K562 (cell line): ENCODE results near the gene YAF2. TPM values are rescaled to one million over a fixed set of nuclear protein-coding genes. Genes with fewer than 3 reads are reported as not detected.

ENCODE experiments used
- ATAC-seq: fragments of 200-7000 bp; cut with Tn5 transposase; 3 replicates; pipeline ENCODE4 v1.9.1; 2020; ENCODE audit warnings: moderate library complexity
- BruUV-seq: library from RNA; stranded (reverse); fragments of 400-500 nt; replicated peaks from 2 replicates; lab custom pipeline; 2021; lab: Mats Ljungman, UMichigan
- CTCF ChIA-PET: fragments of 300-600 bp; formaldehyde crosslinking; extraction: SDS; loops from one replicate; lab custom pipeline; 2021; ENCODE audit warnings: low intra/inter-chr PET ratio; lab: Yijun Ruan, JAX
- POLR2A ChIA-PET: fragments of 300-600, 350-650 bp; sonication (Branson Sonifier 250); formaldehyde crosslinking; extraction: SDS; loops from one replicate; lab custom pipeline; 2021; ENCODE audit warnings: antibody characterized with exemption, inconsistent platforms; lab: Yijun Ruan, JAX
- DNase-seq, 4 experiments: peaks; one replicate each; pipeline versions ENCODE4 v3.0.0 to v3.0.0-alpha.2; 2011 to 2018; ENCODE audit warnings: low spot score in 3 of 4, mixed read lengths in 3 of 4; ENCODE audit errors: extremely low read depth in 1 of 4
- FAIRE-seq: peaks from 2 replicates; lab custom pipeline; 2011; peaks lifted over from hg19 to GRCh38; lab: Jason Lieb, UNC
- H2AFZ ChIP-seq: 2 replicates; pipeline ENCODE4 v1.6.0; 2011; ENCODE audit warnings: low read depth, low read length, control low read depth, inconsistent platforms
- H3K27ac ChIP-seq: fragments of 200-600 bp; 3 replicates; pipeline ENCODE4 v1.8.0; 2011; ENCODE audit warnings: low read depth, mild to moderate bottlenecking, control low read depth, inconsistent platforms, low read length, moderate library complexity, mixed read lengths; ENCODE audit errors: extremely low read depth
- H3K27me3 ChIP-seq, 2 experiments: fragments of 300-600 bp in 1 of 2; 2 replicates in 1 of 2; 3 replicates in 1 of 2; pipeline versions ENCODE4 v1.6.0 to v1.8.0; 2011; ENCODE audit warnings: inconsistent platforms in 2 of 2, low read length in 2 of 2, mild to moderate bottlenecking in 1 of 2, mixed read lengths in 1 of 2, moderate library complexity in 1 of 2; ENCODE audit not compliant: control insufficient read depth in 2 of 2, insufficient read depth in 2 of 2
- H3K36me3 ChIP-seq: fragments of 300-600 bp; 3 replicates; pipeline ENCODE4 v1.8.0; 2011; ENCODE audit warnings: mild to moderate bottlenecking, low read length, inconsistent platforms; ENCODE audit not compliant: control insufficient read depth, insufficient read depth
- H3K4me1 ChIP-seq, 2 experiments: fragments of 200-600 bp in 1 of 2; replicated peaks in 1 of 2; 2 replicates in 1 of 2; 3 replicates in 1 of 2; pipeline versions ENCODE4 v1.5.1 to v1.8.0; 2011; ENCODE audit warnings: inconsistent platforms in 2 of 2, low read length in 2 of 2, mild to moderate bottlenecking in 1 of 2, mixed read lengths in 1 of 2, moderate library complexity in 1 of 2; ENCODE audit not compliant: control insufficient read depth in 2 of 2, insufficient read depth in 2 of 2
- H3K4me2 ChIP-seq: 2 replicates; pipeline ENCODE4 v1.6.1; 2011; ENCODE audit warnings: low read length, control low read depth, inconsistent platforms, mixed read lengths; ENCODE audit not compliant: insufficient read depth
- H3K4me3 ChIP-seq: fragments of 200-600 bp; sonication (generic), shearing (Covaris generic); 2 replicates; pipeline ENCODE4 v1.5.1; 2016; ENCODE audit warnings: control low read depth, inconsistent platforms
- H3K79me2 ChIP-seq: fragments of 200-600 bp; 3 replicates; pipeline ENCODE4 v1.8.0; 2011; ENCODE audit warnings: low read length, inconsistent platforms; ENCODE audit not compliant: control insufficient read depth, insufficient read depth
- H3K9ac ChIP-seq, 2 experiments: 2 replicates each; pipeline versions ENCODE4 v1.6.0 to v1.6.1; 2011; ENCODE audit warnings: low read depth in 2 of 2, low read length in 2 of 2, control low read depth in 1 of 2, inconsistent platforms in 1 of 2, mild to moderate bottlenecking in 1 of 2, mixed read lengths in 1 of 2; ENCODE audit not compliant: insufficient read depth in 1 of 2
- H3K9me1 ChIP-seq: one replicate; pipeline ENCODE4 v1.6.0; 2011; ENCODE audit warnings: inconsistent platforms, mild to moderate bottlenecking, low read length, moderate library complexity; ENCODE audit not compliant: control insufficient read depth, insufficient read depth
- H3K9me3 ChIP-seq: replicated peaks from 2 replicates; pipeline ENCODE4 v1.5.1; 2011; ENCODE audit warnings: low read depth, low read length, inconsistent platforms; ENCODE audit not compliant: control insufficient read depth, insufficient read depth
- H4K20me1 ChIP-seq: replicated peaks from 2 replicates; pipeline ENCODE4 v1.6.1; 2011; ENCODE audit warnings: low read length, inconsistent platforms, mixed read lengths; ENCODE audit not compliant: control insufficient read depth, insufficient read depth
- CCNT2 ChIP-seq: IDR thresholded peaks from 2 replicates; pipeline ENCODE4 v1.6.1; 2011; ENCODE audit warnings: borderline replicate concordance, low read depth, mild to moderate bottlenecking, moderate library complexity, mixed read lengths, low read length; ENCODE audit not compliant: insufficient read length; ENCODE audit errors: extremely low read depth
- CEBPG ChIP-seq, 3 experiments: fragments of 200-800 bp in 1 of 3; sonication (Bioruptor generic) in 1 of 3; sonication (generic) in 1 of 3; formaldehyde crosslinking in 1 of 3; IDR thresholded peaks in 2 of 3; conservative IDR thresholded peaks in 1 of 3; 2 replicates each; pipeline versions ENCODE4 v1.6.1 to v1.8.0; 2016 to 2022; ENCODE audit warnings: missing compliant biosample characterization in 2 of 3, missing genetic modification characterization in 2 of 3, mild to moderate bottlenecking in 1 of 3, missing genetic modification reagents in 1 of 3
- HDAC8 ChIP-seq: fragments of 450-650 bp; IDR thresholded peaks from 2 replicates; pipeline ENCODE4 v1.6.1; 2016; ENCODE audit warnings: mild to moderate bottlenecking, missing genetic modification characterization, moderate library complexity, missing compliant biosample characterization
- NR2C1 ChIP-seq, 2 experiments: fragments of 450-650 bp; IDR thresholded peaks; 2 replicates each; pipeline ENCODE4 v1.6.1; 2017; ENCODE audit warnings: mild to moderate bottlenecking in 2 of 2, antibody characterized with exemption in 1 of 2, inconsistent platforms in 1 of 2, missing compliant biosample characterization in 1 of 2, missing genetic modification characterization in 1 of 2
- NR3C1 ChIP-seq: sonication (generic); formaldehyde crosslinking; IDR thresholded peaks from 2 replicates; pipeline ENCODE4 v1.8.1; 2022; ENCODE audit warnings: missing genetic modification reagents
- RAD51 ChIP-seq: fragments of 450-650 bp; IDR thresholded peaks from 2 replicates; pipeline ENCODE4 v1.7.1; 2016; ENCODE audit warnings: low read depth, mild to moderate bottlenecking, borderline replicate concordance
- SMAD1 ChIP-seq: fragments of 150-350 bp; IDR thresholded peaks from 2 replicates; pipeline ENCODE4 v1.6.1; 2014; ENCODE audit warnings: low read length, low read depth; ENCODE audit not compliant: partially characterized antibody
- SRF ChIP-seq, 2 experiments: fragments of 250-450, 450-650 bp in 1 of 2; sonication (Bioruptor Pico) in 1 of 2; sonication (generic) in 1 of 2; formaldehyde crosslinking; IDR thresholded peaks; 2 replicates each; pipeline versions ENCODE4 v1.5.0 to v1.5.1; 2020 to 2022; ENCODE audit warnings: mild to moderate bottlenecking in 1 of 2, missing genetic modification reagents in 1 of 2
- STAG1 ChIP-seq: sonication (generic); formaldehyde crosslinking; IDR thresholded peaks from 2 replicates; pipeline ENCODE4 v1.5.0; 2020; ENCODE audit warnings: missing genetic modification reagents, borderline replicate concordance
- ZC3H11A ChIP-seq: IDR thresholded peaks from 2 replicates; pipeline ENCODE4 v1.6.1; 2012; ENCODE audit warnings: low read depth, low read length, improper control_type of control experiment
- ZNF175 ChIP-seq: fragments of 200-800 bp; sonication (Bioruptor generic); IDR thresholded peaks from 2 replicates; pipeline ENCODE4 v1.6.1; 2016; ENCODE audit warnings: low read depth, mild to moderate bottlenecking, missing genetic modification characterization, missing compliant biosample characterization
- WGBS: fragments of 100-300 bp; shearing (Covaris generic); methylation state at CpG from one replicate; pipeline ENCODE4 v1.1.6; 2016; ENCODE audit warnings: low coverage, mixed read lengths; ENCODE audit not compliant: insufficient coverage; ENCODE audit errors: missing lambda C conversion rate; 5-methylcytosine and 5-hydroxymethylcytosine counted together
- in situ Hi-C: fragments of 300-500 bp; cut with MboI; formaldehyde crosslinking; loops from 4 replicates; pipeline ENCODE4 v1.15.0; 2018; ENCODE audit warnings: inconsistent platforms, mixed read lengths
- intact Hi-C: fragments of 100-400 bp; cut with micrococcal nuclease; formaldehyde crosslinking; loops from 2 replicates; pipeline ENCODE4 v1.14.2; 2022
- polyA plus RNA-seq, 8 experiments: library from polyadenylated mRNA; depleted of rRNA in 4 of 8; stranded (reverse) in 5 of 8; unstranded in 3 of 8; fragments of >200 nt; fragmentation: Nextera tagmentation in 2 of 8; fragmentation: Illumina TruSeq in 1 of 8; extraction: Ambion mirVana in 2 of 8; extraction: Trizol in 1 of 8; gene quantifications; 2 replicates each; pipeline versions ENCODE4 v1.2.1 to v1.2.3, GENCODE V29; 2011 to 2014; ENCODE audit warnings: inconsistent platforms in 1 of 8, missing spikeins in 1 of 8
- total RNA-seq, 7 experiments: library from RNA; depleted of rRNA in 6 of 7; stranded (reverse); fragments of >200 nt in 6 of 7; fragmentation: Illumina TruSeq in 2 of 7; extraction: Trizol in 2 of 7; gene quantifications; 2 replicates each; pipeline versions ENCODE4 v1.2.1 to v1.2.3, GENCODE V29; 2011 to 2021; ENCODE audit warnings: low replicate concordance in 1 of 7
- TF ChIP-seq, protein P1 (sequence below), 2 experiments: IDR thresholded peaks; 2 replicates each; pipeline ENCODE4 v1.6.1; 2012; ENCODE audit warnings: improper control_type of control experiment in 2 of 2, low read depth in 2 of 2, low read length in 2 of 2, borderline replicate concordance in 1 of 2
- TF ChIP-seq, protein P2 (sequence below): fragments of 250-450 bp; sonication (Bioruptor Pico); IDR thresholded peaks from 2 replicates; pipeline ENCODE4 v1.5.0; 2021; ENCODE audit warnings: mild to moderate bottlenecking, borderline replicate concordance

Gene YAF2
- total and polyA plus RNA-seq, 9 of the 15 experiments (the other 6 are each of a cell fraction or from before 2014, with no cell fraction given): 10.6 to 26.4 (median 21.3) TPM

DNA sequence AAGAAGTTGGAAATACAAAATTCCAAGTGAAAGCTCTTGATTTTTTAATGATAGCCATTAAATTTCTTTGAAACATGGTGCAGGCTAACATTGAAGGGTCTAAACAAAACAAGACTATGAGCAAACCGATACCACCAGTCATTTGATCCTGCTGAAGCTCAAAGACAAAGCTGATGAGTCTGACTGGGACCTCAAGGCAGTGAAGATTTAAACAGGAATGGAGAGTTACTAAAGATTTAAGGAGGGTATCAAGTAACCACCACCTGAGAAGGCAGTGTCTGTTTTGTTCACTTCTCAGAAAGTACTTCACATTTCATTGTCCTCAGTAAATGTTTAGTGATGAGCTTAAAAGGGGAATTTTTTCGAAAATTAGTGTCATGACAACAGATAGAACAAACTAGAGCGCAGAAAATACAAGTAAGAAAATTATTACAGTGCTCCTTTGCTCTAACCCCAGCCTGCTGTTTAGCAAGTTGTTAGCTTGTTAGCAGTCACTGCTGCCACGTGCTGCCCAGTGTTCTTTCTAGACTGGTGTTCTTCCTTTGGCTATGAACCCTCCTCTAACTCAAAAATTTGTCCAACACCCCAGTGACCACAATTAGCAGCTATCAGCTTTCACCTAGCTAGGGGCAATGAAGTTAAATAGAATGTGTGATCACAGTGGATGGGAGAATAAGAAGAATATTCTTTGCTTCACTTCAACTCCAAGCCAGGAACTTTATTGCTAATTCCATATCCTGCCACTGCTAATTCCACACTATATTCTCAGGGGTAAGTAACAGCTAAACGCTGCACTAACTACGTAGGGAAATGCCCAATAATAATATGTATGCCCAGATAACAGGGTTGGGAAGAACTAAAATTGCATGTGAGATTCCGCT lies 41.1 kb downstream of the YAF2 start:
- intact Hi-C loops: no loop called here
- H3K36me3 ChIP-seq: peaks cover 6% of the 10 kb centered on the region; the same call in 2 of the 3 replicates
- no peak overlapping the region for H3K4me2 ChIP-seq
- POLR2A ChIA-PET: interaction anchor here (1.4 kb wide), 1 partner anchor 17 kb away, joined by 4 read pairs; no protein-coding TSS in a partner anchor
- no peak overlapping the region for H3K9ac ChIP-seq
- no peak overlapping the region for H2AFZ ChIP-seq
- DNase-seq (no peak), ATAC-seq (no peak), FAIRE-seq (peak; percentile 62)
- H3K9me3 ChIP-seq: no peaks in the 10 kb centered on the region
- no peaks in the 10 kb centered on the region for H3K9me1 ChIP-seq
- H3K4me1 ChIP-seq: 0 out of 5 replicates have a peak, but pooled peaks cover 0 to 3% of the 10 kb centered on the region in 2 experiments
- H3K27me3 ChIP-seq: no peaks in the 10 kb centered on the region
- H3K27ac ChIP-seq: no peak overlapping the region
- no TSS peak for BruUV-seq
- H4K20me1 ChIP-seq: no peaks in the 10 kb centered on the region
- TF ChIP-seq STAG1 (CRISPR knock-in tag) (no peak), SMAD1 (no peak), RAD51 (no peak), SRF (CRISPR knock-in tag; IDR thresholded peaks at IDR 0.05) (no peak), CCNT2 (no peak), ZC3H11A (no peak), ZNF175 (no peak), NR2C1 (IDR thresholded peaks at IDR 0.05) (no peak), NR2C1 (tag; IDR thresholded peaks at IDR 0.05) (no peak), HDAC8 (tag) (no peak), CEBPG (CRISPR knock-in tag; IDR thresholded peaks at IDR 0.05) (no peak), CEBPG (tag; conservative IDR thresholded peaks at IDR 0.05 in 1 of 2, IDR thresholded peaks at IDR 0.05 in 1 of 2) (no peak), NR3C1 (CRISPR knock-in tag) (no peak)
- TF ChIP-seq, protein P1, sequence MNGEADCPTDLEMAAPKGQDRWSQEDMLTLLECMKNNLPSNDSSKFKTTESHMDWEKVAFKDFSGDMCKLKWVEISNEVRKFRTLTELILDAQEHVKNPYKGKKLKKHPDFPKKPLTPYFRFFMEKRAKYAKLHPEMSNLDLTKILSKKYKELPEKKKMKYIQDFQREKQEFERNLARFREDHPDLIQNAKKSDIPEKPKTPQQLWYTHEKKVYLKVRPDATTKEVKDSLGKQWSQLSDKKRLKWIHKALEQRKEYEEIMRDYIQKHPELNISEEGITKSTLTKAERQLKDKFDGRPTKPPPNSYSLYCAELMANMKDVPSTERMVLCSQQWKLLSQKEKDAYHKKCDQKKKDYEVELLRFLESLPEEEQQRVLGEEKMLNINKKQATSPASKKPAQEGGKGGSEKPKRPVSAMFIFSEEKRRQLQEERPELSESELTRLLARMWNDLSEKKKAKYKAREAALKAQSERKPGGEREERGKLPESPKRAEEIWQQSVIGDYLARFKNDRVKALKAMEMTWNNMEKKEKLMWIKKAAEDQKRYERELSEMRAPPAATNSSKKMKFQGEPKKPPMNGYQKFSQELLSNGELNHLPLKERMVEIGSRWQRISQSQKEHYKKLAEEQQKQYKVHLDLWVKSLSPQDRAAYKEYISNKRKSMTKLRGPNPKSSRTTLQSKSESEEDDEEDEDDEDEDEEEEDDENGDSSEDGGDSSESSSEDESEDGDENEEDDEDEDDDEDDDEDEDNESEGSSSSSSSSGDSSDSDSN (IDR thresholded peaks at IDR 0.05; ENCODE audit: borderline replicate concordance in 1 of 2, low read depth in 2 of 2, low read length in 2 of 2): no peak
- TF ChIP-seq, protein P2, sequence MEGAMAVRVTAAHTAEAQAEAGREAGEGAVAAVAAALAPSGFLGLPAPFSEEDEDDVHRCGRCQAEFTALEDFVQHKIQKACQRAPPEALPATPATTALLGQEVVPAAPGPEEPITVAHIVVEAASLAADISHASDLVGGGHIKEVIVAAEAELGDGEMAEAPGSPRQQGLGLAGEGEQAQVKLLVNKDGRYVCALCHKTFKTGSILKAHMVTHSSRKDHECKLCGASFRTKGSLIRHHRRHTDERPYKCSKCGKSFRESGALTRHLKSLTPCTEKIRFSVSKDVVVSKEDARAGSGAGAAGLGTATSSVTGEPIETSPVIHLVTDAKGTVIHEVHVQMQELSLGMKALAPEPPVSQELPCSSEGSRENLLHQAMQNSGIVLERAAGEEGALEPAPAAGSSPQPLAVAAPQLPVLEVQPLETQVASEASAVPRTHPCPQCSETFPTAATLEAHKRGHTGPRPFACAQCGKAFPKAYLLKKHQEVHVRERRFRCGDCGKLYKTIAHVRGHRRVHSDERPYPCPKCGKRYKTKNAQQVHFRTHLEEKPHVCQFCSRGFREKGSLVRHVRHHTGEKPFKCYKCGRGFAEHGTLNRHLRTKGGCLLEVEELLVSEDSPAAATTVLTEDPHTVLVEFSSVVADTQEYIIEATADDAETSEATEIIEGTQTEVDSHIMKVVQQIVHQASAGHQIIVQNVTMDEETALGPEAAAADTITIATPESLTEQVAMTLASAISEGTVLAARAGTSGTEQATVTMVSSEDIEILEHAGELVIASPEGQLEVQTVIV (CRISPR knock-in tag): no peak
- in situ Hi-C loops: no loop called here
- CTCF ChIA-PET: no interaction called here
- H3K4me3 ChIP-seq: no peak overlapping the region
- no peaks in the 10 kb centered on the region for H3K79me2 ChIP-seq
- 68% methylated on average over 7 of the region's 7 CpGs for WGBS
